SJSA1 (cell line): ENCODE data around the gene RDH13. TPM values are rescaled to one million over a fixed set of nuclear protein-coding genes. Genes with fewer than 3 reads are reported as not detected.

Experiments
- DNase-seq, 2 experiments: peaks; one replicate each; pipeline ENCODE4 v3.0.0-alpha.2; 2015 to 2020; ENCODE audit warnings: low spot score in 2 of 2, low read depth in 1 of 2
- H3K27ac ChIP-seq: fragments of 250-450 bp; sonication (Bioruptor Pico); 2 replicates; pipeline ENCODE4 v1.5.1; 2020; ENCODE audit warnings: mild to moderate bottlenecking, moderate library complexity
- H3K27me3 ChIP-seq: fragments of 250-450 bp; sonication (Bioruptor Pico); replicated peaks from 2 replicates; pipeline ENCODE4 v1.5.1; 2020; ENCODE audit warnings: mild to moderate bottlenecking, moderate library complexity
- H3K36me3 ChIP-seq: fragments of 250-450 bp; sonication (Bioruptor Pico); 2 replicates; pipeline ENCODE4 v1.5.1; 2020; ENCODE audit warnings: mild to moderate bottlenecking
- H3K4me1 ChIP-seq: fragments of 250-450 bp; sonication (Bioruptor Pico); replicated peaks from 2 replicates; pipeline ENCODE4 v1.6.1; 2021; ENCODE audit warnings: mild to moderate bottlenecking
- H3K4me3 ChIP-seq: fragments of 250-450 bp; sonication (Bioruptor Pico); 2 replicates; pipeline ENCODE4 v1.5.1; 2020; ENCODE audit warnings: mild to moderate bottlenecking
- H3K9me3 ChIP-seq: fragments of 250-450 bp; sonication (Bioruptor Pico); replicated peaks from 2 replicates; pipeline ENCODE4 v1.5.1; 2020; ENCODE audit warnings: mild to moderate bottlenecking
- total RNA-seq: library from RNA; depleted of rRNA; stranded (reverse); fragments of >200 nt; shearing (Covaris generic); gene quantifications from 2 replicates; pipeline ENCODE4 v1.2.3, GENCODE V29; 2014

Gene RDH13
- total RNA-seq, 1 experiment from 2014 or later = 7.1 TPM

DNA sequence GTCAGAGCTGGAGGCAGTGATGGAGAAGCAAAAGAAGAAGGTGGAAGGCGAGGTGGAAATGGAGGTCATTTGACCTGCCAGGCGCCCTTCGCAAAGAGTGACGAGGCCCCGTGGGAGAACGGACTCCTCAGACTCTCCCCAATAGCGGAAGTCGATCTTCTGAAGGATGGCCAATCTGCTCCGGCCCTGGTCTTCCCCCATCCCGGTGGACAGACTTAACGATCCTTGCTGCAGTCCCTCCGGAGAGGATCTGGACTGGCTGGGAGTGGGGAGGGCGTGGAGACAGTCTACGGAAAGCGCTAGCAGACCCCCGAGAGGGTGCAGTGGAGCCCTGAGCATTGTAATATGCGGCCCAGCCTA lies 24.6 kb upstream of the RDH13 start:
- H3K4me1 ChIP-seq = peaks cover 19% of the 10 kb centered on the region
- peak overlapping the region; percentile 41 for H3K4me3 ChIP-seq
- peaks cover 29% of the 10 kb centered on the region for H3K27me3 ChIP-seq
- no peak overlapping the region for H3K27ac ChIP-seq
- H3K9me3 ChIP-seq = no peaks in the 10 kb centered on the region
- H3K36me3 ChIP-seq = peaks cover 21% of the 10 kb centered on the region
- DNase-seq = no peak

DNA sequence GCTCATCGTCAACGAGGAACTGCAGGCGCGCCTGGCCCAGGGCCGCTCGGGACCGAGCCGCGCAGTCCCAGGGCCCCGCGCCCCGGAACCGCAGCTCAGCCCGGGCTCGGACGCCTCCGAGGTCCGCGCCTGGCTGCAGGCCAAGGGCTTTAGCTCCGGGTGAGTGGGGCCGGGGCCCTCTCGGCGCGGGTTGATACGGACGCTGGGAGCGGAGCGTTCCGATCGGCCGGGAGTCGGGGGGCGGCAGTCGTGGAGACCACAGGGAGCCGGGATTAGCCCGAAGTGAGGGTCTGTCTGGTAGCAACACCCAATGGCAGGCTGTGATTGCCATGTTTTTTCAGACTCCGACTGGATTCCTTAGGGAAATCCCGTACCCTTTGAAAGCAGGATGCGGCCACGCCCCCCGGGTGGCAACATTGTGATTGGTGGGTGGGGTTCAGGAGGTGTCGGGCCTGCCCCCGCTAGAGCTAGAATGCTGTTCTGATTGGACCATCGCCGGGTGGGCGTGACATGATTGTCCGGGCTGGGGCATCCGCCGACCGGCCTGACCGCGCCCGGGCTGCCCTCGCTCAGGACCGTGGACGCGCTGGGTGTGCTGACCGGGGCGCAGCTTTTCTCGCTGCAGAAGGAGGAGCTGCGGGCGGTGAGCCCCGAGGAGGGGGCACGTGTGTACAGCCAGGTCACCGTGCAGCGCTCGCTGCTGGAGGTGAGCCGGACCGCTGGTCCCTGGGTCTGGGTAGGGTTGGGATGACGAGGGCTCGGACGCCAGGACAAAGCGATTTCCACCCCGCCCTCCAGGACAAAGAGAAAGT lies 24.0 kb upstream of the RDH13 start:
- Histone ChIP-seq H3K9me3 (peaks cover 3% of the 10 kb centered on the region), H3K27ac (no peak overlapping the region), H3K36me3 (peaks cover 15% of the 10 kb centered on the region), H3K27me3 (peaks cover 35% of the 10 kb centered on the region), H3K4me1 (peaks cover 25% of the 10 kb centered on the region), H3K4me3 (peak overlapping the region; percentile 41)
- peak; percentile 92 to 97 for DNase-seq

DNA sequence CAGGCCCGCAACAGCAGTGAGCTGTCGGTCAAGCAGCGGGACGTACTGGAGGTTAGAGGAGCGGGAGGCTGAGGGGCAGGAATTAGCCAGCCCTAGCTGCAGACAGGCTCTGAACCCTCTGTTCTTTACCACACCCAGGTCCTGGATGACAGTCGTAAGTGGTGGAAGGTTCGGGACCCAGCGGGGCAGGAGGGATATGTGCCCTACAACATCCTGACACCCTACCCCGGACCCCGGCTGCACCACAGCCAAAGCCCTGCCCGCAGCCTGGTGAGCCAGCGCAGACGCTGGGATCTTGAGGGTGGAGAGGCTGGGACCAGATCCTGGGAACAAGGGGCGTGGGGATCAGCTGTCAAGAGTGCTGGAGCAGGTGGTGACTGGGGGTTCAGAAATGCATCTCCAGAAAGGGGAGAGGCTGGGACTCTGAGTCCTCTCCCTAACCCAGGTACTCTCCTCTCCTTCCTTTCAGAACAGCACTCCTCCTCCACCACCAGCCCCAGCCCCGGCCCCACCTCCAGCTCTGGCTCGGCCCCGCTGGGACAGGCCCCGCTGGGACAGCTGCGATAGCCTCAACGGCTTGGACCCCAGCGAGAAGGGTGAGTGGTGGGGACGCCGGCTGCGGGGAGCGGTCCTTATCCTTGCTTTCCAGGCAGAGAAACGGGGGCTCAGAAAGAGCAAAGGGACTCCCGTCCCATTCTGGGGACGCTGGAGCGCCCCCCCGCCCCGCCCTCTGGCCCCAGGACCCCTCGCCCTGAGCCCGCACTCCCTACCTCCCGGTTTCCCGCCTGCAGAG lies 23.2 kb upstream of the RDH13 start:
- Histone ChIP-seq H3K9me3 (peaks cover 7% of the 10 kb centered on the region), H3K4me1 (peaks cover 33% of the 10 kb centered on the region), H3K4me3 (peak overlapping the region; percentile 41), H3K27me3 (peaks cover 43% of the 10 kb centered on the region), H3K27ac (no peak overlapping the region), H3K36me3 (peaks cover 9% of the 10 kb centered on the region)
- no peak for DNase-seq

DNA sequence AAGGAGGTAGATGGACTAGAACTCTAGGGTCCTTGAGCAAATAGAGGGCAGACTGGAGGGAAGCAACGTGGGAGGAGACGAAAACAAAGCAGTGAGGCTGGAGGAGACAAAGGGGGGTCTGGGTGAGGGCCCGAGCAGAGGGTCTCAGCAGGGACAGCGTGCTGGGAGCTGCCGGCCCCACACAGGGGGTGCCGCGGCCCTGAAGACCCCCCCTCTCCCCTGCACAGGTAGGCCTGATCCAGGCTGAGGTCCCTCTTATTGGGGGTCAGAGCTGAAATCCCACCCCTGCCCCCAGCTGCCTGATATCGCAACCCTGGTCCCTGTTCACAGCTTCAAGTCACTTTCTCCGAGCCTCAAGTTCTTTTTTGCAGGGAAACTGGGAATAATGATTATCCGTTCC lies 21.5 kb upstream of the RDH13 start:
- H3K9me3 ChIP-seq = peaks cover 7% of the 10 kb centered on the region
- no peak overlapping the region for H3K27ac ChIP-seq
- no peak for DNase-seq
- H3K27me3 ChIP-seq = peaks cover 59% of the 10 kb centered on the region
- no peak overlapping the region for H3K4me3 ChIP-seq
- H3K4me1 ChIP-seq = peaks cover 45% of the 10 kb centered on the region
- H3K36me3 ChIP-seq = no peaks in the 10 kb centered on the region

DNA sequence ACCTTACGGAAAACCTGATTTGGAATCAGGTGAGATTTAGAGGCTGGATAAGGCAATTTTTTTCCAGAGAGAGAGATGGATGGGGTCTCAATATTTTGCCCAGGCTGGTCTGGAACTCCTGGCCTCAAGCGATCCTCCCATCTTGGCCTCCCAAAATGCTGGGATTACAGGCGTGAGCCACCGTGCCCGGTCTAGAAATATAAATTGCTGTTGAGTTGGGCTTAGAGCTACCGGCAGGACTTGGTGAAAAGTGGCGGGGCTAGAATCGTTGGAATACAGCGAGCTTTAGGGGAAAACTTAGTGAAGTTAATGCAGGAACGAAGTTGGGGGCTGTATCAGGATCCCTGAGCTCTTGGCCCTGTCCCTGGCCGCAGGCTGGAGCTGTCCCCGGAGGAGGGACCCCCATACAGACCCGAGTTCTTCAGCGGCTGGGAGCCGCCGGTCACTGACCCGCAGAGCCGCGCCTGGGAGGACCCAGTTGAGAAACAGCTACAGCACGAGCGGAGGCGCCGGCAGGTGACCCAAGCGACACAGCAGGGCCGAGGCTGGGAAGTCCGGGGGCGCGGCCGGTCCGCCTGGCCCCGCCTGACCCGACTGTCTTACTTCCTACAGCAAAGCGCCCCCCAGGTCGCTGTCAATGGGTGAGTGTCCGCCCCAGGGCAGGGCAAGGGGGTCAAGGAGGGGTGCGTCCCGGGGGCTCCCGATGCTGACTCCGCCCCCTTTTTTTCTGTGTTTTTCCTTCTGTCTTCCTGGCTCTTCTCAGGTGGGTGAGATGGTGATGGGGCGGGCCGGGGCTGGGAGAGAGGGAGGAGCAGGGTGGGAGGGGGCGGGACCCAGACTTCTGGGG lies 20.3 kb upstream of the RDH13 start:
- Histone ChIP-seq H3K27ac (no peak overlapping the region), H3K36me3 (no peaks in the 10 kb centered on the region), H3K27me3 (peaks cover 63% of the 10 kb centered on the region)

DNA sequence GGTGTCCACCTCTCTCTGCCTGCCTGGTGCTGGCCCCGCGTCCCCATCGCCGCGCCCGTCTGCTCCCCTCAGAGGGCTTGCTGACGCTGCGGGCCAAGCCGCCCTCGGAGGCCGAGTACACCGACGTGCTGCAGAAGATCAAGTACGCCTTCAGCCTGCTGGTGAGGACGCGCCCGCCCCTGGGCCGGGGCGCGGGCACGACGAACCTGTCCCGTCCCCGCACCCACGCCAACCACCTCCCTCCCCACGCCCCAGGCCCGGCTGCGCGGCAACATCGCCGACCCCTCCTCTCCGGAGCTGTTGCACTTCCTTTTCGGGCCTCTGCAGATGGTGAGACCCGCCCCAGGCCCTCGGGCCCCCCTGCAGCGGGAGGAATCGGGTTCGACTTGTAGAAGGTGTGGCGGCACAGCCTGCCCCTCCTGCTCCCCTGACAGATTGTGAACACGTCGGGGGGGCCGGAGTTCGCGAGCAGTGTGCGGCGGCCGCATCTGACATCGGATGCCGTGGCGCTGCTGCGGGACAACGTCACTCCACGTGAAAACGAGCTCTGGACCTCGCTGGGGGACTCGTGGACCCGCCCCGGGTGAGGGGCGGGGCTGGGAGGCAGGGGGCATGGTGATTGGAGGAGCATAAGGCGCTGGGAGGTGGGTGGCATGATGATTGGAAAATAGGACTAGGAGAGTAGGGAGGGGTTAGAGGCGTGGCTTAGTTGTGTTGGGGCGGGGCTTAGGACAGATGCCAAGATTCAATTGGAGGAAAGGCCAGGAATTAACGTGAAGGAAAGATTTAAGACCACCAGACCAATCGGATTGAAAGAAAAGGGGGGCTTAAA lies 19.3 kb upstream of the RDH13 start:
- peak in 1 of 2 experiments; percentile 71 for DNase-seq
- peaks cover 64% of the 10 kb centered on the region for H3K27me3 ChIP-seq
- H3K27ac ChIP-seq = no peak overlapping the region
- H3K9me3 ChIP-seq = peaks cover 7% of the 10 kb centered on the region
- H3K4me1 ChIP-seq = peaks cover 36% of the 10 kb centered on the region
- peak overlapping the region; percentile 39; the same call in 1 of the 2 replicates for H3K4me3 ChIP-seq
- no peaks in the 10 kb centered on the region for H3K36me3 ChIP-seq

More for the DNA sequence above, 20.3 kb upstream of the RDH13 start:
- H3K4me1 ChIP-seq = peaks cover 45% of the 10 kb centered on the region
- DNase-seq = no peak
- H3K4me3 ChIP-seq = no peak overlapping the region
- peaks cover 7% of the 10 kb centered on the region for H3K9me3 ChIP-seq

DNA sequence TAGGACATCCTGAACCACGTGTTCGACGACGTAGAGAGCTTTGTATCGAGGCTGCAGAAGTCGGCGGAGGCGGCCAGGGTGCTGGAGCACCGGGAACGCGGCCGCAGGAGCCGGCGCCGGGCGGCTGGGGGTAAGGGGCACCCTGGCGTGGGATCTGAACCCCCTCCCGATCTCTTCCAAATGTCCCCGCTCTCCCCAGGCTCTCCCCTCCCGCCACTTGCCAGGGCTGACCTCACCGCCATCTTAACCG lies 18.7 kb upstream of the RDH13 start:
- Histone ChIP-seq H3K9me3 (peaks cover 7% of the 10 kb centered on the region), H3K4me3 (peak overlapping the region; percentile 39), H3K4me1 (peaks cover 30% of the 10 kb centered on the region), H3K36me3 (no peaks in the 10 kb centered on the region), H3K27me3 (peaks cover 69% of the 10 kb centered on the region), H3K27ac (no peak overlapping the region)
- DNase-seq = peak in 1 of 2 experiments; percentile 26

DNA sequence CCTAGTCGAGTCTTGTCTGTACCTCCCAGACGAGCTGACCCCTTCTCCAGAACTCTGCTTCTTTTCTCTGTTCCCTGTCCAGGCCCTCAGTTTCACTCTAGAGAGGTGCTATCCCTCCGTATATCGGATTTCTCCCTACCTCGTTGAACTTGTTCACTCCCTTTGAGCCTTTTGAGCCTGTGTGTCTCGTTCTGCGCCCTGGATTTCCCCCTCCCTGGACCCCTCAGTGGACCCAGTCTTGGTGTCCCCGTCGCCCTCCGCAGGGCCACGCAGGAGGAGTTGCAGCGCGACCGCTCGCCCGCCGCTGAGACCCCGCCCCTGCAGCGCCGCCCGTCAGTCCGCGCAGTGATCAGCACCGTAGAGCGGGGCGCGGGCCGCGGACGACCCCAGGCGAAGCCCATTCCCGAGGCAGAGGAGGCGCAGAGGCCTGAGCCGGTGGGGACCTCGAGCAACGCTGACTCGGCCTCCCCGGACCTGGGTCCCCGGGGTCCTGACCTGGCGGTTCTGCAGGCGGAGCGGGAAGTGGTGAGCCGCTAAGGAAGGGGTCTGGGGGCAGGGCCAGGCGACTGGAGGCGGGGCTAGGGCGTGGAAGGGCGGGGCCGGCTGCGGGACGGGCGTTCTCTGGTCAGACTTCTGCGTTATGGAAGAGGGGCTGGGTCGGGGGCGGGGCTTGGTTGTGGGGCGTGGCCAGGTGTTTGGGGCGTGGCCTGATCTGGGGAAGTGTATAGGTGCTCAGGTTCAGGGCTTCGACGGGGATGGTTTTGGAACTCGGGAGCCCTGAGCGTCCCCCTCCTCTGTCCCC lies 18.2 kb upstream of the RDH13 start:
- Histone ChIP-seq H3K4me1 (peaks cover 26% of the 10 kb centered on the region), H3K27ac (no peak overlapping the region), H3K36me3 (no peaks in the 10 kb centered on the region), H3K4me3 (peak overlapping the region; percentile 39), H3K27me3 (peaks cover 67% of the 10 kb centered on the region), H3K9me3 (peaks cover 7% of the 10 kb centered on the region)
- DNase-seq = peak; percentile 65 to 79

DNA sequence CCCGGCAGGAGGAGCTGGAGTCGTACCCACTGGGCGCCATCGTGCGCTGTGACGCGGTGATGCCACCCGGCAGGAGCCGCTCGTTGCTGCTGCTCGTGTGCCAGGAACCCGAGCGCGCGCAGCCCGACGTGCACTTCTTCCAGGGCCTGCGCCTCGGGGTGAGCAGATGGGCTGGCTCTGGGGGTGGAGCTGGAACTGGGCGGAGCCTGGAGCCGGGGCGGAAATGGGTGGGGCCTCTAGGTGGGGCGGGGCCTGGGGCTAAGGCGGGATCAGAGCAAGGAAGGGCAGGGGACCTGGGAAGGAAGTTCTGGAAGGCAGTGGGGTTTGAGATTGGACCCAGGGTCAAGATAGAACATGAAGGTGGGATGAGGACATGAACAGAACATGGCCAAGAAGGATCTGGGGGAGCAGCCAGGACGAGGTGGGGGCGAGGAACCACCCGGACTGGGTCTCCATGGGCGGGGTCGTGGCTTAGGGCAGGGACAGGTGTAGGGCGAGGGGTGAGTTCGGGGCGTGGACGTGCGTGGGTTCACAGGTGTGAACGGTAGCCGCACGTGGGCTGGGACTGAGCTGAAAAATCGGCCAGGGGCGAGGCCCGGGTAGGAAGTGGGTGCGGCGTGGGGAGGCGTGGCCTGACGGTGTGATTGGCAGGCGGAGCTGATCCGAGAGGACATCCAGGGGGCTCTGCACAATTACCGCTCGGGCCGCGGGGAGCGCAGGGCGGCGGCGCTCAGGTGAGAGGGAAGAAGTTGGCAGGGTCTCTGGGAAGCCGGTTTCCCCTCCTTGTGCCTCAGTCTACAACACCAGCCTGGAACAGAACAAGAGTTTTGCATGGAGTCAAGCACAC lies 17.4 kb upstream of the RDH13 start:
- Histone ChIP-seq H3K9me3 (peaks cover 7% of the 10 kb centered on the region), H3K4me3 (peak overlapping the region; percentile 39), H3K27me3 (peaks cover 62% of the 10 kb centered on the region), H3K4me1 (peaks cover 26% of the 10 kb centered on the region), H3K27ac (no peak overlapping the region), H3K36me3 (no peaks in the 10 kb centered on the region)
- DNase-seq = peak in 1 of 2 experiments; percentile 80

DNA sequence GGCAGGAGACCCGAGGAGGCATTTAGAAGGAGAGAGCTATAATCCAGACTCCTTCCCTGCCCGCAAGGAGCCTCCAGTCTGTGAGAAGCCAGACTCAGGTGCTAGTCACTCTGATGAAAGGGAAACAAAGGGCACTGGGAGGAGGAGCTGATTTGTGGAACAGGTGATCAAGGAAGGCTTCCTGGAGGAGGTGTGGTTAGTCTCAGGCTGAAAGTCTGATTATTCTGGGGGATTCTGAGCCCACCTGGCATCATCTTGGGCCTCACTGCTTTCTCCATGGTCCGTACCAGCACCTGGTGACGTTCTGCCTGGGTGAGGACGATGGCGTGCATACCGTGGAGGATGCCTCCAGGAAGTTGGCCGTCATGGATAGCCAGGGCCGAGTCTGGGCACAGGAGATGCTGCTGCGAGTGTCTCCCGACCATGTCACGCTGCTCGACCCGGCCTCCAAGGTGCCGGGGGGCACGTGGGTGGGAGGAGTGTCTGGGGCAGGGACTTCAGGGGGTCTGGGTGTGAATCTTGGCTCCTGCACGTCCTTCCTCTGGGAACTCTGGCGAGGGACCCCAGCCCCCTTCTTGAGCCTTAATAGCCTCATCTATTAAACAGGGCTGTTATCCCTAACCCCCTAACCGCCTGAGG lies 16.6 kb upstream of the RDH13 start:
- H3K27me3 ChIP-seq = peaks cover 69% of the 10 kb centered on the region
- no peak overlapping the region for H3K4me3 ChIP-seq

DNA sequence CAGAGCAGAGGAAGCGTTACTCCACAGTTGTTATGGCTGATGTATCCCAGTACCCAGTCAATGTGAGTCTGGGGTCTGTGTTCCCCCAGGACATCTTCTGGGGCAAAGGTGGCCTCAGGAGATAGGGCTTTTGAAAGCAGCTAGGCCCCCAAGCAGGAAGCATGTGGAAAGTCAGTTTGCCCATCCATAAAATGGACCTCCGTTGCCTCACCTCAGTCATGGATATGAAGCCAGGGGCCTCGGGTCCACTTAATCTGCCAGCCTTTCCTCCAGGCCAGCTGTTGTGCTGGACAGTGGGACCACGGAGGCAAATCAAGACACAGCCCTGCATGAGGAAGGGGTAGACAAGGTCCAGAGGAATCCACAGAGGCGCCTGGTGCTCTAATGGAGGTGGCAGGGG lies 16.0 kb upstream of the RDH13 start:
- H3K36me3 ChIP-seq = no peaks in the 10 kb centered on the region
- DNase-seq = no peak
- peaks cover 26% of the 10 kb centered on the region for H3K4me1 ChIP-seq
- no peak overlapping the region for H3K4me3 ChIP-seq
- H3K9me3 ChIP-seq = peaks cover 7% of the 10 kb centered on the region
- H3K27me3 ChIP-seq = peaks cover 64% of the 10 kb centered on the region
- no peak overlapping the region for H3K27ac ChIP-seq

More for the DNA sequence above, 16.6 kb upstream of the RDH13 start:
- Histone ChIP-seq H3K27ac (no peak overlapping the region), H3K4me1 (peaks cover 26% of the 10 kb centered on the region), H3K36me3 (no peaks in the 10 kb centered on the region), H3K9me3 (peaks cover 7% of the 10 kb centered on the region)
- DNase-seq = no peak
